Thyroid gland (tissue), 4 donors: Measurements from ENCODE around the gene SCAPER. TPM values are rescaled to one million over a fixed set of nuclear protein-coding genes. Genes with fewer than 3 reads are reported as not detected.

Experiments used
- DNase-seq, 2 donors: peaks; one replicate each; pipeline ENCODE4 v3.0.0-alpha.2; 2019
- H3K27ac ChIP-seq, 3 donors: fragments of 200-600 bp; sonication (generic); 1 replicate in 2 of 3; 2 replicates in 1 of 3; pipeline ENCODE4 v1.5.1; 2016 to 2019; ENCODE audit warnings: mild to moderate bottlenecking in 1 of 3, moderate library complexity in 1 of 3
- H3K27me3 ChIP-seq: fragments of 200-600 bp; sonication (generic); one replicate; pipeline ENCODE4 v1.5.1; 2019
- H3K36me3 ChIP-seq, 2 donors: fragments of 200-600 bp; sonication (generic); one replicate each; pipeline ENCODE4 v1.5.1; 2016 to 2019
- H3K4me1 ChIP-seq, 2 donors: fragments of 200-600 bp; sonication (generic); one replicate each; pipeline ENCODE4 v1.5.1; 2017 to 2019
- H3K4me3 ChIP-seq, 3 donors: fragments of 200-600 bp; sonication (generic); replicated peaks in 1 of 3; 1 replicate in 2 of 3; 2 replicates in 1 of 3; pipeline ENCODE4 v1.5.1; 2016; ENCODE audit warnings: mild to moderate bottlenecking in 1 of 3
- H3K9me3 ChIP-seq: fragments of 200-600 bp; sonication (generic); one replicate; pipeline ENCODE4 v1.5.1; 2017
- CTCF ChIP-seq, 6 experiments: fragments of 200-600 bp in 3 of 6; fragments of 450-650 bp in 3 of 6; sonication (generic) in 3 of 6; IDR thresholded peaks; one replicate each; pipeline ENCODE4 v1.5.1; 2016 to 2019; ENCODE audit warnings: antibody characterized with exemption in 6 of 6, mild to moderate bottlenecking in 2 of 6, inconsistent platforms in 1 of 6, moderate library complexity in 1 of 6
- POLR2A ChIP-seq, 2 donors: fragments of 450-650 bp; IDR thresholded peaks; one replicate each; pipeline ENCODE4 v1.6.1; 2017; ENCODE audit warnings: antibody characterized with exemption in 2 of 2, mild to moderate bottlenecking in 2 of 2, moderate library complexity in 1 of 2
- WGBS, 2 donors: methylation state at CpG; one replicate each; pipeline ENCODE4 v1.1.5; 2017; 5-methylcytosine and 5-hydroxymethylcytosine counted together
- intact Hi-C: fragments of 100-400 bp; cut with DNase I; formaldehyde crosslinking; loops from one replicate; pipeline ENCODE4 v1.15.1; 2023
- total RNA-seq, 4 donors: library from RNA; depleted of rRNA; stranded (reverse); fragments of >200 nt; gene quantifications; one replicate each; pipeline ENCODE4 v1.2.3, GENCODE V29; 2016

SCAPER gene
- total RNA-seq, 4 donors from 2014 or later, result 45.2 to 90.8 (median 63.6) TPM

GRCh38 chr15:76332796-76333195 is 572.3 kb downstream of the SCAPER start:
- TF ChIP-seq POLR2A (IDR thresholded peaks at IDR 0.05) (no peak), CTCF (IDR thresholded peaks at IDR 0.05) (no peak)
- no peak overlapping the region for H3K27ac ChIP-seq
- no peak for DNase-seq
- 78 to 100% methylated on average over 1 of the region's 1 CpG for WGBS, 2 donors
- H3K4me3 ChIP-seq, result no peak overlapping the region
- H3K9me3 ChIP-seq, result no peaks in the 10 kb centered on the region
- intact Hi-C loops, result no loop called here
- H3K36me3 ChIP-seq, result no peaks in the 10 kb centered on the region
- H3K4me1 ChIP-seq, result peaks cover 0 to 16% of the 10 kb centered on the region in 2 donors
- H3K27me3 ChIP-seq, result peaks cover 37% of the 10 kb centered on the region

GRCh38 chr15:76330080-76330680 is 575.0 kb downstream of the SCAPER start:
- intact Hi-C loops, result no loop called here
- no peak overlapping the region for H3K4me3 ChIP-seq
- no peaks in the 10 kb centered on the region for H3K9me3 ChIP-seq
- no peaks in the 10 kb centered on the region for H3K36me3 ChIP-seq
- peaks cover 11% of the 10 kb centered on the region for H3K27me3 ChIP-seq
- WGBS, 2 donors, result 55 to 56% methylated on average over 7 of the region's 7 CpGs
- no peaks in the 10 kb centered on the region for H3K4me1 ChIP-seq
- TF ChIP-seq POLR2A (IDR thresholded peaks at IDR 0.05) (no peak), CTCF (IDR thresholded peaks at IDR 0.05) (peak in 5 of 6 experiments; percentile 40 to 55 (median 46))
- no peak overlapping the region for H3K27ac ChIP-seq
- DNase-seq, result peak; percentile 68 to 69

- intact Hi-C loops, result no loop called here
- H3K27me3 ChIP-seq, result no peaks in the 10 kb centered on the region
- no peak for DNase-seq
- H3K27ac ChIP-seq, result no peak overlapping the region
- no peaks in the 10 kb centered on the region for H3K4me1 ChIP-seq
- no peak overlapping the region for H3K4me3 ChIP-seq
- no peaks in the 10 kb centered on the region for H3K36me3 ChIP-seq
- TF ChIP-seq POLR2A (IDR thresholded peaks at IDR 0.05) (no peak), CTCF (IDR thresholded peaks at IDR 0.05) (no peak)
- H3K9me3 ChIP-seq, result no peaks in the 10 kb centered on the region
- 84 to 89% methylated on average over 4 of the region's 4 CpGs for WGBS, 2 donors
Observed at GRCh38 chr15:76328958-76329357, 576.2 kb downstream of the SCAPER start.

- H3K4me1 ChIP-seq, result no peaks in the 10 kb centered on the region
- TF ChIP-seq POLR2A (IDR thresholded peaks at IDR 0.05), result no peak
- no peak for TF ChIP-seq CTCF (IDR thresholded peaks at IDR 0.05)
- H3K36me3 ChIP-seq, result no peaks in the 10 kb centered on the region
- intact Hi-C loops, result no loop called here
- H3K9me3 ChIP-seq, result no peaks in the 10 kb centered on the region
- no peak for DNase-seq
- H3K27ac ChIP-seq, result no peak overlapping the region
- H3K4me3 ChIP-seq, result no peak overlapping the region
- 84 to 90% methylated on average over 8 of the region's 8 CpGs for WGBS, 2 donors
- H3K27me3 ChIP-seq, result no peaks in the 10 kb centered on the region
Observed at GRCh38 chr15:76328106-76328696, 576.9 kb downstream of the SCAPER start.
